T-helper 2 cell treated with Interferon-gamma antibody and Interleukin-4, amounts not matched to agents 100 ng/mL and 5 ng/mL, for 36 hours (primary cell): ENCODE measurements around the gene ITCH. TPM values are rescaled to one million over a fixed set of nuclear protein-coding genes. Genes with fewer than 3 reads are reported as not detected.
"Not testable (repeated sequence)": the region's sequence is repeated elsewhere in the genome, so short reads cannot be mapped to it uniquely, and the experiment has no call there.

Source experiments
- intact Hi-C: fragments of 100-400 bp; cut with micrococcal nuclease; formaldehyde crosslinking; loops from one replicate; pipeline ENCODE4 v1.15.1; 2023
- total RNA-seq: library from RNA; stranded (reverse); gene quantifications from 2 replicates; pipeline ENCODE4 v1.2.3, GENCODE V29; 2022

ITCH gene
- total RNA-seq = 48.5 and 53.2 TPM in 2 replicates

GRCh38 chr20:34363062-34363464 is at the start of gene ITCH:
TSS of gene ITCH (plus strand) at chr20:34363273. CDS start at chr20:34393812, 30,539 bp downstream.
- intact Hi-C loops = loop anchor here (1.0 to 10.0 kb wide), 5 partner anchors 60 to 592 kb away; partner anchors contain the start of genes AHCY, GSS, MYH7B and PIGU

GRCh38 chr20:34315236-34315635 is 47.8 kb upstream of the ITCH start:
- intact Hi-C loops = no loop called here

- intact Hi-C loops = no loop called here
These were observed 46.8 kb upstream of the ITCH start for GRCh38 chr20:34316196-34316814.

- intact Hi-C loops = no loop called here
These were observed 44.2 kb upstream of the ITCH start for GRCh38 chr20:34318609-34319443.

GRCh38 chr20:34320861-34321260 is 42.2 kb upstream of the ITCH start:
- intact Hi-C loops = no loop called here

GRCh38 chr20:34322267-34323105 is 40.6 kb upstream of the ITCH start:
- intact Hi-C loops = no loop called here

GRCh38 chr20:34324541-34324940 is 38.5 kb upstream of the ITCH start:
- intact Hi-C loops = no loop called here

- intact Hi-C loops = not testable (repeated sequence)
These were observed 34.9 kb upstream of the ITCH start for GRCh38 chr20:34328207-34328606.

GRCh38 chr20:34328928-34329677 is 34.0 kb upstream of the ITCH start:
- intact Hi-C loops = no loop called here

- intact Hi-C loops = not testable (repeated sequence)
These were observed 32.1 kb upstream of the ITCH start for GRCh38 chr20:34330861-34331544.

- intact Hi-C loops = no loop called here
These were observed 31.2 kb upstream of the ITCH start for GRCh38 chr20:34331838-34332237.

GRCh38 chr20:34332262-34332920 is 30.7 kb upstream of the ITCH start:
- intact Hi-C loops = no loop called here

- intact Hi-C loops = no loop called here
These were observed 29.3 kb upstream of the ITCH start for GRCh38 chr20:34333786-34334185.

- intact Hi-C loops = no loop called here
These were observed 28.2 kb upstream of the ITCH start for GRCh38 chr20:34334654-34335407.

GRCh38 chr20:34337544-34337943 is 25.5 kb upstream of the ITCH start:
- intact Hi-C loops = no loop called here

GRCh38 chr20:34337982-34338726 is 24.9 kb upstream of the ITCH start:
- intact Hi-C loops = no loop called here

- intact Hi-C loops = not testable (repeated sequence)
These were observed 22.3 kb upstream of the ITCH start for GRCh38 chr20:34340726-34341125.

GRCh38 chr20:34341199-34341598 is 21.9 kb upstream of the ITCH start:
- intact Hi-C loops = not testable (repeated sequence)
